GM18867 (cell line): ENCODE results near the gene KRT39.
"Not testable (repeated sequence)": the region's sequence is repeated elsewhere in the genome, so short reads cannot be mapped to it uniquely, and the experiment has no call there.

Experiments
- ATAC-seq: cut with Tn5 transposase; IDR thresholded peaks from one replicate; pipeline ENCODE4 v1.9.1; 2021; ENCODE audit warnings: mild to moderate bottlenecking, moderate library complexity; ENCODE audit not compliant: unreplicated experiment

KRT39 gene

DNA sequence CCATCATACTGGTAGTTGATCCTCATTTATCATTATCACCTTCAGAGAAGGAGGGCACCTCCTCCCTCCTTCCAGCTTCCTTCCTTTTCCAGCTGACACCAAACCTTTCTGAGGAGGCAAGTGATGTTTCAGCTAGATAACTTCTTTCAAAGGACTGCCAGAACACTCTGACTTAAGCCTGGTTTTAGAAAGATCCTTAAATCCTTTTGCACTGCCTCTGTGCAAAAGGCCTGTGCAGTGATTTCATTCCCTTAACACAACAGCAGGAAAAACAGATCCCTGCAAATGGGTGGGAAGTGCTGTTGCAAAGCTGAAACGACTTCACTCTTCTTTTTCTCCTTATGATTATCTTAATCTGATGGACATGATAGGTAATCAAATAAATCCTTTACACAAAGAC lies 22.2 kb downstream of the KRT39 start:
- no peak for ATAC-seq

DNA sequence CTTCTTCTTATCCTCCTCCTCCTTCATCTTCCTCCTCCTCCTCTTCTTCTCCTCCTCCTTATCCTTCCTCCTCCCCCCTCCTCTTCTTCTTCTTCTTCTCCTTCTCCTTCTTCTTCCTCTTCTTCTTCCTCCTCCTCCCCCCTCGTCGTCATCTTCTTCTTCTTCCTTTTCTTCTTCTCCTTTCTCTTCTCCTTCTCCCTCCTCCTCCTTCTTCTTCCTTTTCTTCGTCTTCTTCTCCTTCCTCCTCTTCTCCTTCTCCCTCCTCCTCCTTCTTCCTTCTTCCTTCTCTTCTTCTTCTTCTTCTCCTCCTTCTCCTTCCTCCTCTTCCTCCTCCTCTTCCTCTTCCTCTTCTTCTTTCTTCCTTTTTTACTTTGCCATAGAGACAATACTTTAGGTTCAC lies 24.2 kb downstream of the KRT39 start:
- ATAC-seq: no peak

- no peak for ATAC-seq
Observed at GRCh38 chr17:40940266-40940665, 26.5 kb downstream of the KRT39 start.

GRCh38 chr17:40938981-40939380 lies 27.8 kb downstream of the KRT39 start:
- no peak for ATAC-seq

DNA sequence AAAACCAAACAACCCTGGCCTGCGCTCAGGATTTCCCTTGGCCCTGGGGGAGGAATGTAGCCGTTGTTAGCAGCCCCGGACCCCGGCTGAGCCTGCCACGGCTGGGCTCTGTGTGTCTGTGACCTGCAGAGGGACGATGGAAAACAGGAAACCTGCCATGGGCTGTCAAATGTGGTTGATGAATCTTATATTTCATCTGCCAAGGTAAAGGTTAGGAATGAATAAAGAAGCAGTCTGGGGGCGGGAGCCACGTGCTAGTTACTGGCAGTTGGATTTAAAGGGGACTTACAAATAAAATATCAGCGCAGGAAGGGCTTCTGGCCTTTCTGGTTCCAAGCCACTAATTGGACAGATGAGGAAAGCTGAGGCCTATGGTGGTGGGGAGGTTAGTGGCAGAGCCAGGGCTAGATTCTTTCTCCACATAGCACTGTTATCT lies 29.3 kb downstream of the KRT39 start, which contains the start of gene KRT23:
Gene KRT23, minus strand, starts transcription at position 263 of the 436 bp plus-strand sequence. CDS start 1,043 bp downstream, outside the sequence.
- no peak for ATAC-seq

DNA sequence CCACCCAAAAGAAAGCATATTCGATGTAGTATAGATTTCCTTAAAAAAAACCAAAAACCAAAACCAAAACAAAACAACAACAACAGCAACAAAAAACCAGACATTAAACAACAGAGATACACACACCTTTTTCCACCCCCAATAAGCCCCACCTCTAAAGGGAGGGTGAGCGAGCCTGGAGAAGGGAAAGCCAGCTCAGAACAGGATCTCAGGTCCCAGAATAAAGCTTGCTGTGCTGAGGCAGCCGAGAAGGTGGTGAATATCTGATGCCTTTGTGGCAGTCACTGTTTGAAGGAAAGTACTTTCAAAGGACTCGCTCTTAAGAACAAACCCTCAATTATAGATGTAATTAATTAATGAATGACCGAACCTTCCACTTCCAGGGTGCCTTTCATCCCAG lies 29.8 kb downstream of the KRT39 start:
- no peak for ATAC-seq

- ATAC-seq: no peak
Observed at GRCh38 chr17:40936437-40936971, 30.2 kb downstream of the KRT39 start.

DNA sequence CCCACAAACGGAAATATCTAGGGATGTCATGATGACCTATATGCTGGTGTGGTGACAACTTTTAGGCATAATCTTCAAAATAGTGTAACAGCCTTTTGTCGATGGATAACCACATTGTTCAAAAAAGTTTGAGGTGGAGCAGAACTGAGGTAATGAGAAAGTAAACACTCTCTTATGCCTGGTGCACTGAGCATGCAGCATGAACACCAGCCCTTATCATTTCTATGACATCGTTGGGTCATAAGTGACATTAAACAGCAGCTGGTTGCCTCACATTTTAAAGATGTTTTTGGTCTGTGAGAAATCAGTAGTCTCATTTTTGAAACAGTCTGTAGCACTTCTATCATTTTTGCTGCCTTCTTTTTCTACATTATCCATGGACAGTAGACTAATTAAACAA lies 31.1 kb downstream of the KRT39 start:
- ATAC-seq: no peak

- no peak for ATAC-seq
Observed at GRCh38 chr17:40932608-40933007, 34.1 kb downstream of the KRT39 start.

- no peak for ATAC-seq
Observed at GRCh38 chr17:40931311-40931710, 35.4 kb downstream of the KRT39 start.

DNA sequence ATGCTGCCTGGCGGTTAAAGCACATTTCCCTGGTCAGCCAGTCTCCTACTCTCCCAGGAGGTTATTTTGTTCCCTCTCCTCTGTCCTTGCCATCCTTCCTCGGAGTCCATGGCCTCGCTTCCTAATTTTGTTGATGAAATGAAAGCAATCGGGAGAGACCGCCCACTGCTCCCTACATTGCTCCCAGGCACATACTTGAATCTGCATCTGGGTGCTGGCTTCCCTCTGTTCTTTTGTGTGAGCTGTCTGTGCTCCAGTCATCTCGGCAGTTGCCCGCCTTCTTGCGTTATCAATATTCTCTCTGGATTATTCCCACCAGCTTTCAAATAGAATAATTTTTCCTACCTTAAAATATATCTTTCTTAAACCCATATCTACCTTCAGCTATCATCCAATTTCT lies 40.4 kb downstream of the KRT39 start:
- no peak for ATAC-seq

DNA sequence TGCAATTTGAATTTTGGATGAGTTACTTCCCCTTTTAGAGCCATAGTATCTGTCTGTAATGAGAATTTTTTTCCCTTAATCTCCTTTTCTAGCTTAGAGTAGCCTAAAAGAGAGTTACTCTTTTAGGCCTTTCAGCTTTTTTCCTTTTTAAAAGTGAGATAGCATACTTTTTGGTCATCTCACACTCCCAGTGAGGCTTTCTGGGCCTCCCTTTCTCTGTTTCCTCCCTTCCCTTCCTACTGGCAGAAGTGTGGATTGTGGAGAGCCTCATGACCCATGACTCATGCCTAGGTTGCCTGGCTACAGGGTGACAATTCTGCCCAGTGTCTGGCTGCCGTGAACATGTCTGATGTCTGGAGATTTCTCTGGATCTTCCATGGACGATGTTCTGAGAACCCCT lies 44.5 kb downstream of the KRT39 start:
- no peak for ATAC-seq

GRCh38 chr17:40921026-40921425 lies 45.7 kb downstream of the KRT39 start:
- no peak for ATAC-seq

GRCh38 chr17:40917116-40917515 lies 49.6 kb downstream of the KRT39 start:
- ATAC-seq: not testable (repeated sequence)

DNA sequence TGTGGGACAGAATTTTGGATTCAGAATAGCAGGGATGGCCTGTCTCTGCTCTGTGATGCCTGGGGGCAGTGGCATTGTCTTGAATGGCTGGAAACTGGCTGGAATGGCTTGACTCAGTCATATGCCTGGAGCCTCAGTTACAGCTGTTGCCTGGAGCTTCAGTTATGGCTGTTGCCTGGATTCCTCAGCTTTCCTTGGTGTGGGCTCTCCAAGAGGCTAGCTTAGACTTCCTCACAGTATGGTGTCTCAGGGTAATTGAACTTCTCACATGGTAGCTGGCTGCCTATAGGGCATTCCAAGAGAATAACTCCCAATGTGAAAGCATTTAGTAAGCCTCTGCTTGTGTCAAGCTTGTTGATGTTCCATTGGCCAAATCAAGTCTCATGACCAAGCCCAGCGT lies 50.4 kb downstream of the KRT39 start:
- no peak for ATAC-seq

DNA sequence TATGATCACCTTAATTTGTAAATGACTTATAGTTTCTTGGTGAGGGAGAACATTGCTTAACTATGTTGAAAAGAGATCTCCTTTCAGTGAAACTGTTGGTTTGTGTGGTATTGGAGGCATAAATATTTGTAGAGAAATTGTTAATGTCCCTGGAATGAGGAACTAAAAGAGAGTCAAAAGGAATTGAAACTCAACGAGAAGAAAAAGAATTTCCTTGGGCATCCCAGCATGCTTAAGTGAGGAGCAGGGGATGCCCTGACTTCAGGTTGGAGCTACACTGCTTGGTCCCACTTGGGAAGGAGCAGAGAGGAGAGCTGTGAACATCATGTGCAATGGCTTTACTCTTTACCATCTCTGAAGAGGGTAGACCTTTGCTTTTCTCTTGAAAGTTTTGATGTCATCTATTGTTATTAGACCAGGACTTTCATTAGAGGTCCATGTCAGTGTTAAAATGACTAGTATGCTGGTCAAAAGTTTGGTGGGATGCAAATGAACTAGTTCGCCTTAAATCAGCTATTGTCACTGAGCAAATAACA lies 51.0 kb downstream of the KRT39 start:
- no peak for ATAC-seq

DNA sequence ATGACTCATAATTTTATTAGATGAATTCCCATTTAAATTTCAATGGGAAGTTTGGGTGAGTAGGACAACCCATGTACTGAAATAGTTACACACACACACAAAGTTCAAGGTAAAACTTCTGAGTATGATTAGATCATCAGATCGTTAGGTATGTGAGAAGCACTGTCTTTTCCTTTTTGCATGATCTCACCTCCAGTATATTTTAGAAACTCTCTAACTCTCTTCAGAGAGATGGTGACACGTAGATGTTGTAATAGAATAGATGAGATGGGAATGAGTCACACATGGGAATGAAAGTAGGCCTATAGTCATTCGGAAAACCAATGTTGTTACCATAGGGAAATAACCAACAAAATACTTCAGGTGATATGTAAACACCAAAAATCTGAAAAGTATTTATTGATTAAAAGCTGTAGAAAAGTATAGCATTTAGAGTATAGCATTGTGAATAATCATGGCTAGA lies 51.5 kb downstream of the KRT39 start:
- no peak for ATAC-seq

DNA sequence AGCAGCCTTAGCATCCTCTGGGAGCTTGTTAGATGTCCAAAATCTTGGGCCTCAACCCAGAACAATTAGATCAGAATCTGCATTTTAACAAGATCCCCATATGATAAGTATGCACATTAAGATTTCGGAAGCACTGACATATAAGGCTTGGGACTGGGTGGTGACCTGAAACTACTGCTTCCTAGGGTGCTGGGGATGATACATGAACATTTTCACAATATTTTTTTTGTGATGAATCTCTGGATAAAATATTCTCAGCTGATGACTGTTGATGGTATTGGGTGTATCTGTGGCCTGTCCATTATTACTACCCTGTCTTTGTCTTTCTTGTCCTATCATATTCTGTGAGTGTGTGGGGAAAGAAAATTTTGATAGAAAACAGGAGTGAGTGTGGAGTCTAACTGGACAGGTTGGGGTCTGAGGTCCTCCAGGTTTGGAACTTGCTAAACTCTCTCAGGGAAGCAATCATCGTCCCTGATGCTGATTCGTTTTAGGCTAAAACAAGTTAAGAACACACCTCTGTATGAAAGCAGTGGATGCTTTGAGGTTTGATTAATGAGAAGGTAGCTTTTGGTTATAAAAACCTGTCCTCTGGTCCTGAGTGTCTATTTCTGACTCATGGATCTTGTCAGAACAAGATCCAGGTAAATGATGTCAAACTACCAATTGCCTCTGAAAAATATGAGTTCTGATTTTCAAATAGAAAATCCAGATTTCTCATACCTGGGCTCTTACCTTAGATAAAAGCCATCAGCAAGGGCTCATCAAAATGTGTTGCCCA lies 52.5 kb downstream of the KRT39 start:
- ATAC-seq: no peak

DNA sequence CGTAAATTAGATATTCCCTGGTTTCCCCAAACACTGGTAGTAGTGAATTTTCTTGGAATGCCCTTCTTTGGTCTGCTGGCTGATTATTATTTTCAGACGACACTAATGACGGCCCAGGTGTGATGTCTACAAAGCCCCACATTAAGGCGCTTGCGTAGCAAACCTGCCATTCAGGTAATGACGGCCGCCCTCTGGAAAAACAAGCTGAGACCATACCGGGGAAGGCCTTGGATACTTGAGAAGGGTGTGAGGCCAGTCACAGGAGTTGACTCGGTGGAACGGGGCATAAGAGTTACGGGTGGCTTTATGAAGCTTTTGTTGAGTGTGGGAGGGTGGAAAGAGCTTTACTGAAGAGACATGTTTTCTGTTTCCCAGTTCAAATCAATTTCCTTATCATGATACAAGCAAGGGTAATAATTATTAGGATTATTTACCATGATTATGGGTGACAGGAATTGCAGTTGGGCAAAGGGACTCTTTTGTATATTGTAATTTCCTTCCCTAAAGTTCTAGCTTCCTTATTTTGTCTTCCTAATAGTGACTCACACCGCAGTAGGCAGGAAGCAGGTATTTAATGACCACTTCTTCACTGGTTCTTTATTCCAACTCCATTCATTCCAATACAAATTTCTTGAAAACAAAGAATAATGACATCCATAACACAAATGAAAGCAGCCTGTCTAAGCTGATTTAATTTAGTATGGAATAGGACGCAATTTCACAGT lies 54.1 kb downstream of the KRT39 start:
- ATAC-seq: no peak

DNA sequence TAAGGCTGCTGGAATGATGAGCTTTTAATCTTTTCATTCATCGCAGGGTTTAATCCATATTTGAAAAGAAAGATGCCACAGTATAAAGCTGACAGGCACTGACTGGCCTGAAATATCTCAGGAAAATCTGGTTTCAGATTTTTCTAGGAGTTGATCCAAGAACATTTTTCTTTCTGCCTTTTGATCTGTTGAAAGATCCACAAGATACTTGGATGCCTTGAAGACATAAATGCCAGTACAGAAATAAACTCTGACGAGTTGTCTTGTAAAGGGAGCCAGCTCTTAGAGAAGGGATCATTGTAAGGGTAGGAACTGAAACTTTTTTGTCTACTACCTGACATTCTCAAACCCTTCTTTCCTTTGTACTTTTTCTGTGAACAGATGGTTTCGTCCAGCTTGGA lies 56.3 kb downstream of the KRT39 start:
- ATAC-seq: no peak

- ATAC-seq: no peak
Observed at GRCh38 chr17:40909755-40910154, 57.0 kb downstream of the KRT39 start.

GRCh38 chr17:40909351-40909750 lies 57.4 kb downstream of the KRT39 start:
- ATAC-seq: no peak
